Measurements from ENCODE around the gene CBX7.

DNA sequence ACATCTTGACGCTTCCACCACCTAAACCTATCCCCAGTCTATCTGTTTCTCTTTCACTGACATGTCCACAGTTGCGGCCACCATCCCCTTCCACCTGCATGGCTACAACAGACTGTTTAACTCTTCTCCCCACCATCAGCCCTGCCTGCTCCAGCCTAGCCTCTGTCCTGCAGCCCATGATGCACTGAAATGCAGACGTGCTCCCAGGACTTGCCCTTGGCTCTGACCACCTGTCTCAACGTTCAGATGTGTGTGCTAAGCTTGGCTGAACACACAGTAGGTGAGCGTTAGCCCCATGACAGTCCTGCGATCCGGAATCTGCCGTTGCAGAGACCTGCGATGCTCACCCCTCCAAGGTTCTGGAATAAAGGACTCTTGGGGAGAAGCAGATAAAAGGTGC, 22.7 kb downstream of the CBX7 start:
- TF ChIP-seq, protein P1, sequence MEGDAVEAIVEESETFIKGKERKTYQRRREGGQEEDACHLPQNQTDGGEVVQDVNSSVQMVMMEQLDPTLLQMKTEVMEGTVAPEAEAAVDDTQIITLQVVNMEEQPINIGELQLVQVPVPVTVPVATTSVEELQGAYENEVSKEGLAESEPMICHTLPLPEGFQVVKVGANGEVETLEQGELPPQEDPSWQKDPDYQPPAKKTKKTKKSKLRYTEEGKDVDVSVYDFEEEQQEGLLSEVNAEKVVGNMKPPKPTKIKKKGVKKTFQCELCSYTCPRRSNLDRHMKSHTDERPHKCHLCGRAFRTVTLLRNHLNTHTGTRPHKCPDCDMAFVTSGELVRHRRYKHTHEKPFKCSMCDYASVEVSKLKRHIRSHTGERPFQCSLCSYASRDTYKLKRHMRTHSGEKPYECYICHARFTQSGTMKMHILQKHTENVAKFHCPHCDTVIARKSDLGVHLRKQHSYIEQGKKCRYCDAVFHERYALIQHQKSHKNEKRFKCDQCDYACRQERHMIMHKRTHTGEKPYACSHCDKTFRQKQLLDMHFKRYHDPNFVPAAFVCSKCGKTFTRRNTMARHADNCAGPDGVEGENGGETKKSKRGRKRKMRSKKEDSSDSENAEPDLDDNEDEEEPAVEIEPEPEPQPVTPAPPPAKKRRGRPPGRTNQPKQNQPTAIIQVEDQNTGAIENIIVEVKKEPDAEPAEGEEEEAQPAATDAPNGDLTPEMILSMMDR (IDR thresholded peaks at IDR 0.05), result no peak
- TF ChIP-seq ZFX (IDR thresholded peaks at IDR 0.05; ENCODE audit: borderline replicate concordance), result no peak
